Esophagus squamous epithelium (tissue), 5 donors: ENCODE measurements around the gene EPHA4. TPM values are rescaled to one million over a fixed set of nuclear protein-coding genes. Genes with fewer than 3 reads are reported as not detected.

ENCODE experiments used
- DNase-seq: peaks from one replicate; lab custom pipeline; 2025; lab: John Stamatoyannopoulos, UW
- H3K27ac ChIP-seq, 4 donors: fragments of 200-600 bp; sonication (generic); one replicate each; pipeline ENCODE4 v1.5.1; 2016 to 2019; ENCODE audit warnings: mild to moderate bottlenecking in 1 of 4
- H3K27me3 ChIP-seq, 4 donors: fragments of 200-600 bp; sonication (generic); 1 replicate in 3 of 4; 2 replicates in 1 of 4; pipeline versions ENCODE4 v1.5.1 to v1.6.0; 2017 to 2021; ENCODE audit warnings: antibody characterized with exemption in 1 of 4
- H3K36me3 ChIP-seq, 3 donors: fragments of 200-600 bp; sonication (generic); one replicate each; pipeline ENCODE4 v1.5.1; 2016 to 2019
- H3K4me1 ChIP-seq, 3 donors: fragments of 200-600 bp; sonication (generic); one replicate each; pipeline ENCODE4 v1.5.1; 2017 to 2019
- H3K4me3 ChIP-seq, 4 donors: fragments of 200-600 bp; sonication (generic); 1 replicate in 3 of 4; 2 replicates in 1 of 4; pipeline ENCODE4 v1.5.1; 2016 to 2019; ENCODE audit warnings: mild to moderate bottlenecking in 2 of 4, moderate library complexity in 1 of 4
- H3K9me3 ChIP-seq, 3 donors: fragments of 200-600 bp; sonication (generic); one replicate each; pipeline ENCODE4 v1.5.1; 2016 to 2019
- CTCF ChIP-seq, 6 experiments: fragments of 450-650 bp in 4 of 6; fragments of 200-600 bp in 2 of 6; sonication (generic) in 2 of 6; IDR thresholded peaks; one replicate each; pipeline ENCODE4 v1.5.1; 2016 to 2019; ENCODE audit warnings: antibody characterized with exemption in 6 of 6, mild to moderate bottlenecking in 4 of 6, moderate library complexity in 4 of 6
- POLR2A ChIP-seq, 4 donors: fragments of 450-650 bp; IDR thresholded peaks; one replicate each; pipeline ENCODE4 v1.6.1; 2017; ENCODE audit warnings: antibody characterized with exemption in 4 of 4, mild to moderate bottlenecking in 4 of 4, moderate library complexity in 3 of 4
- WGBS, 2 donors: methylation state at CpG; one replicate each; pipeline ENCODE4 v1.1.5; 2018; 5-methylcytosine and 5-hydroxymethylcytosine counted together
- intact Hi-C: fragments of 100-400 bp; cut with DNase I; formaldehyde crosslinking; loops from one replicate; pipeline ENCODE4 v1.15.0; 2022
- total RNA-seq, 4 donors: library from RNA; depleted of rRNA; stranded (reverse); fragments of >200 nt; gene quantifications; one replicate each; pipeline ENCODE4 v1.1.0, GENCODE V29; 2016
- donor health status: DM: yes; HTN: yes; CAD: no.

Gene EPHA4
- total RNA-seq, 4 donors from 2014 or later = 5.9 to 30.3 (median 25.2) TPM

- TF ChIP-seq CTCF (IDR thresholded peaks at IDR 0.05) (no peak), POLR2A (IDR thresholded peaks at IDR 0.05) (no peak)
- 50 to 54% methylated on average over 7 to 8 of the region's 8 CpGs for WGBS, 2 donors
- Histone ChIP-seq H3K27me3 (no peaks in the 10 kb centered on the region), H3K4me1 (peaks cover 11 to 55% (median 21%) of the 10 kb centered on the region in 3 donors), H3K9me3 (no peaks in the 10 kb centered on the region), H3K4me3 (peak overlapping the region in 1 of 4 donors; percentile 37), H3K36me3 (no peaks in the 10 kb centered on the region), H3K27ac (peak overlapping the region; percentile 9 to 54 (median 44))
- DNase-seq = no peak
- intact Hi-C loops = no loop called here
Observed at GRCh38 chr2:221529177-221529942, 42.7 kb downstream of the EPHA4 start.

- peaks cover 11 to 42% (median 18%) of the 10 kb centered on the region in 3 donors for H3K4me1 ChIP-seq
- TF ChIP-seq POLR2A (IDR thresholded peaks at IDR 0.05) (no peak), CTCF (IDR thresholded peaks at IDR 0.05) (no peak)
- WGBS, 2 donors = 54 to 65% methylated on average over 6 of the region's 6 CpGs
- H3K9me3 ChIP-seq = no peaks in the 10 kb centered on the region
- no peaks in the 10 kb centered on the region for H3K36me3 ChIP-seq
- H3K4me3 ChIP-seq = no peak overlapping the region
- DNase-seq = no peak
- intact Hi-C loops = no loop called here
- H3K27ac ChIP-seq = peak overlapping the region in 3 of 4 donors; percentile 1 to 27 (median 16)
- H3K27me3 ChIP-seq = no peaks in the 10 kb centered on the region
Observed at GRCh38 chr2:221527776-221528309, 44.3 kb downstream of the EPHA4 start.

GRCh38 chr2:221524158-221524557, 47.9 kb downstream of the EPHA4 start:
- no peak overlapping the region for H3K4me3 ChIP-seq
- intact Hi-C loops = no loop called here
- DNase-seq = no peak
- no peaks in the 10 kb centered on the region for H3K36me3 ChIP-seq
- no peak overlapping the region for H3K27ac ChIP-seq
- peaks cover 0 to 15% (median under 1%) of the 10 kb centered on the region in 3 donors for H3K4me1 ChIP-seq
- no peaks in the 10 kb centered on the region for H3K27me3 ChIP-seq
- no peak for TF ChIP-seq CTCF (IDR thresholded peaks at IDR 0.05)
- TF ChIP-seq POLR2A (IDR thresholded peaks at IDR 0.05) = no peak
- no peaks in the 10 kb centered on the region for H3K9me3 ChIP-seq
- whole genome bisulfite sequencing, 2 donors = 91% methylated on average over 6 of the region's 6 CpGs

- Histone ChIP-seq H3K4me1 (peaks cover 0 to 21% (median 0%) of the 10 kb centered on the region in 3 donors), H3K4me3 (no peak overlapping the region), H3K36me3 (no peaks in the 10 kb centered on the region), H3K27me3 (no peaks in the 10 kb centered on the region), H3K9me3 (no peaks in the 10 kb centered on the region), H3K27ac (no peak overlapping the region)
- TF ChIP-seq POLR2A (IDR thresholded peaks at IDR 0.05) (no peak), CTCF (IDR thresholded peaks at IDR 0.05) (no peak)
- 76 to 82% methylated on average over 3 of the region's 3 CpGs for WGBS, 2 donors
- intact Hi-C loops = no loop called here
- DNase-seq = no peak
Observed at GRCh38 chr2:221521233-221521845, 50.8 kb downstream of the EPHA4 start.
